B cell (primary cell): Measurements from ENCODE around the gene CS. TPM values are rescaled to one million over a fixed set of nuclear protein-coding genes. Genes with fewer than 3 reads are reported as not detected.
A peak's percentile ranks its signal among the peaks of the same experiment; 100 is the strongest.

Experiments
- ATAC-seq: fragments of 200-7000 bp; cut with Tn5 transposase; one replicate; pipeline ENCODE4 v1.10.0; 2021; ENCODE audit warnings: low read depth, mild to moderate bottlenecking, moderate number of reproducible peaks, moderate library complexity
- CTCF ChIA-PET: fragments of 350-600 bp; sonication (Branson Sonifier 250); formaldehyde crosslinking; loops from one replicate; lab custom pipeline; 2021; ENCODE audit warnings: antibody characterized with exemption, inconsistent platforms; lab: Charles Lee
- POLR2A ChIA-PET: fragments of 350-600 bp; sonication (Branson Sonifier 250); formaldehyde crosslinking; loops from one replicate; lab custom pipeline; 2021; ENCODE audit warnings: antibody characterized with exemption; lab: Charles Lee
- DNase-seq: peaks from one replicate; pipeline ENCODE4 v3.0.0; 2013
- H2AFZ ChIP-seq: 2 replicates; pipeline ENCODE4 v1.6.1; 2012; ENCODE audit warnings: mild to moderate bottlenecking, low read depth, low read length; ENCODE audit not compliant: insufficient read depth, poor library complexity, severe bottlenecking
- H3K27ac ChIP-seq, 2 donors: 1 replicate in 1 of 2; 2 replicates in 1 of 2; pipeline ENCODE4 v1.5.1; 2012 to 2013; ENCODE audit warnings: low read length in 2 of 2, mild to moderate bottlenecking in 2 of 2, moderate library complexity in 1 of 2
- H3K27me3 ChIP-seq, 4 experiments: fragments of 200-600 bp in 1 of 4; sonication (generic) in 1 of 4; replicated peaks in 1 of 4; 1 replicate in 2 of 4; 2 replicates in 2 of 4; pipeline versions ENCODE4 v1.6.1 to v1.7.0; 2013 to 2016; ENCODE audit warnings: low read length in 3 of 4, mild to moderate bottlenecking in 2 of 4, mixed read lengths in 1 of 4, moderate library complexity in 1 of 4; ENCODE audit not compliant: insufficient read depth in 4 of 4, control insufficient read depth in 3 of 4; ENCODE audit errors: control extremely low read depth in 1 of 4
- H3K36me3 ChIP-seq, 2 experiments: replicated peaks in 1 of 2; 1 replicate in 1 of 2; 2 replicates in 1 of 2; pipeline versions ENCODE4 v1.6.1 to v1.7.1; 2013; ENCODE audit warnings: low read length in 1 of 2; ENCODE audit not compliant: insufficient read depth in 2 of 2, control insufficient read depth in 1 of 2; ENCODE audit errors: control extremely low read depth in 1 of 2, extremely low read depth in 1 of 2
- H3K4me1 ChIP-seq, 2 donors: fragments of 200-600 bp in 1 of 2; sonication (generic) in 1 of 2; 1 replicate in 1 of 2; 2 replicates in 1 of 2; pipeline versions ENCODE4 v1.5.1 to v1.6.1; 2013 to 2017; ENCODE audit warnings: low read length in 2 of 2; ENCODE audit not compliant: control insufficient read depth in 2 of 2, insufficient read depth in 2 of 2
- H3K4me2 ChIP-seq: replicated peaks from 2 replicates; pipeline ENCODE3; 2012; ENCODE audit warnings: mild to moderate bottlenecking, low read depth, low read length; ENCODE audit not compliant: poor library complexity, severe bottlenecking
- H3K4me3 ChIP-seq, 5 experiments: fragments of 200-600 bp in 1 of 5; sonication (generic) in 1 of 5; 1 replicate in 3 of 5; 2 replicates in 2 of 5; pipeline versions ENCODE4 v1.5.1 to v1.7.0; 2011 to 2016; ENCODE audit warnings: low read length in 4 of 5, mild to moderate bottlenecking in 4 of 5, low read depth in 2 of 5, control low read depth in 1 of 5, moderate library complexity in 1 of 5; ENCODE audit not compliant: insufficient read depth in 1 of 5; ENCODE audit errors: control extremely low read depth in 1 of 5, extremely low read depth in 1 of 5
- H3K79me2 ChIP-seq: fragments of 200-600 bp; sonication (generic); one replicate; pipeline ENCODE4 v1.6.0; 2016; ENCODE audit warnings: low read length; ENCODE audit not compliant: control insufficient read depth, insufficient read depth
- H3K9ac ChIP-seq: fragments of 200-600 bp; sonication (generic); 2 replicates; pipeline ENCODE4 v1.6.1; 2017; ENCODE audit warnings: mild to moderate bottlenecking, low read length, moderate library complexity
- H3K9me3 ChIP-seq, 3 donors: one replicate each; pipeline versions ENCODE4 v1.6.1 to v1.7.1; 2013; ENCODE audit warnings: low read length in 2 of 3; ENCODE audit not compliant: control insufficient read depth in 2 of 3, insufficient read depth in 1 of 3; ENCODE audit errors: control extremely low read depth in 1 of 3
- H4K20me1 ChIP-seq: 2 replicates; pipeline ENCODE4 v1.6.0; 2012; ENCODE audit warnings: mild to moderate bottlenecking, low read length; ENCODE audit not compliant: insufficient read depth, control insufficient read depth, poor library complexity, severe bottlenecking
- H3K27ac Mint-ChIP-seq: one replicate; pipeline ENCODE4 v1.8.0; 2021; ENCODE audit warnings: mixed read lengths
- H3K27me3 Mint-ChIP-seq: one replicate; pipeline ENCODE4 v1.8.0; 2021; ENCODE audit warnings: mixed read lengths
- H3K4me1 Mint-ChIP-seq: one replicate; pipeline ENCODE4 v1.8.0; 2021; ENCODE audit warnings: mixed read lengths
- H3K4me3 Mint-ChIP-seq: one replicate; pipeline ENCODE4 v1.8.0; 2021; ENCODE audit warnings: mixed read lengths
- H3K9me3 Mint-ChIP-seq: one replicate; pipeline ENCODE4 v1.8.0; 2022; ENCODE audit warnings: mixed read lengths; ENCODE audit not compliant: insufficient read depth
- EZH2 ChIP-seq: IDR thresholded peaks from 2 replicates; pipeline ENCODE4 v1.6.1; 2012; ENCODE audit warnings: borderline replicate concordance, low read depth, mild to moderate bottlenecking, moderate library complexity, low read length; ENCODE audit not compliant: insufficient read depth, poor library complexity, severe bottlenecking
- whole genome bisulfite sequencing: methylation state at CpG from one replicate; pipeline ENCODE4 v1.1.5; 2013; ENCODE audit warnings: missing lambda C conversion rate; ENCODE audit not compliant: insufficient coverage; 5-methylcytosine and 5-hydroxymethylcytosine counted together
- intact Hi-C: fragments of 100-400 bp; cut with micrococcal nuclease; formaldehyde crosslinking; loops from one replicate; pipeline ENCODE4 v1.10.0; 2022
- polyA plus RNA-seq: library from polyadenylated mRNA; depleted of rRNA; stranded (reverse); fragments of >200 nt; gene quantifications from 2 replicates; pipeline ENCODE4 v1.2.3, GENCODE V29; 2012
- total RNA-seq, 2 donors: library from RNA; stranded (reverse); fragments of 120-200 nt in 1 of 2; gene quantifications; 1 replicate in 1 of 2; 2 replicates in 1 of 2; pipeline versions ENCODE4 v1.2.3 to v1.2.4, GENCODE V29; 2013 to 2022
- TF ChIP-seq, protein P1 (sequence below): fragments of 200-600 bp; IDR thresholded peaks from one replicate; pipeline ENCODE4 v1.8.0; 2022; ENCODE audit warnings: antibody characterized with exemption, mild to moderate bottlenecking

CS gene
- total and polyA plus RNA-seq, 2 donors (not counting 1 experiment from before 2014, with no cell fraction given), result 114 to 154 TPM

GRCh38 chr12:56297400-56297799, 2.7 kb downstream of the CS start:
- Mint-ChIP-seq H3K4me1 (peaks cover 63% of the 10 kb centered on the region), H3K27me3 (no peaks in the 10 kb centered on the region), H3K9me3 (no peaks in the 10 kb centered on the region), H3K27ac (peak overlapping the region; percentile 71), H3K4me3 (peak overlapping the region; percentile 49)
- ATAC-seq (no peak), DNase-seq (no peak)
- no peak overlapping the region for H3K4me3 ChIP-seq
- peak overlapping the region in 1 of 2 donors; percentile 55 for H3K27ac ChIP-seq
- no peaks in the 10 kb centered on the region for H3K9me3 ChIP-seq
- intact Hi-C loops, result no loop called here
- peak overlapping the region; percentile 31 for H3K4me2 ChIP-seq
- 93% methylated on average over 6 of the region's 8 CpGs for WGBS
- H3K9ac ChIP-seq, result no peak overlapping the region
- peaks cover 0 to 7% of the 10 kb centered on the region in 2 experiments for H3K36me3 ChIP-seq
- ChIA-PET CTCF (interaction anchor here (1.0 to 2.2 kb wide), 5 partner anchors 11 to 178 kb away, joined by 3 to 8 read pairs (median 5); partner anchors contain the start of genes PAN2 and SMARCC2), POLR2A (no interaction called here)
- TF ChIP-seq, protein P1, sequence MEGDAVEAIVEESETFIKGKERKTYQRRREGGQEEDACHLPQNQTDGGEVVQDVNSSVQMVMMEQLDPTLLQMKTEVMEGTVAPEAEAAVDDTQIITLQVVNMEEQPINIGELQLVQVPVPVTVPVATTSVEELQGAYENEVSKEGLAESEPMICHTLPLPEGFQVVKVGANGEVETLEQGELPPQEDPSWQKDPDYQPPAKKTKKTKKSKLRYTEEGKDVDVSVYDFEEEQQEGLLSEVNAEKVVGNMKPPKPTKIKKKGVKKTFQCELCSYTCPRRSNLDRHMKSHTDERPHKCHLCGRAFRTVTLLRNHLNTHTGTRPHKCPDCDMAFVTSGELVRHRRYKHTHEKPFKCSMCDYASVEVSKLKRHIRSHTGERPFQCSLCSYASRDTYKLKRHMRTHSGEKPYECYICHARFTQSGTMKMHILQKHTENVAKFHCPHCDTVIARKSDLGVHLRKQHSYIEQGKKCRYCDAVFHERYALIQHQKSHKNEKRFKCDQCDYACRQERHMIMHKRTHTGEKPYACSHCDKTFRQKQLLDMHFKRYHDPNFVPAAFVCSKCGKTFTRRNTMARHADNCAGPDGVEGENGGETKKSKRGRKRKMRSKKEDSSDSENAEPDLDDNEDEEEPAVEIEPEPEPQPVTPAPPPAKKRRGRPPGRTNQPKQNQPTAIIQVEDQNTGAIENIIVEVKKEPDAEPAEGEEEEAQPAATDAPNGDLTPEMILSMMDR, result no peak
- TF ChIP-seq EZH2, result no peak
- H3K4me1 ChIP-seq, result peaks cover 45 to 53% of the 10 kb centered on the region in 2 donors
- peaks cover 88% of the 10 kb centered on the region for H3K79me2 ChIP-seq
- no peak overlapping the region for H2AFZ ChIP-seq
- H4K20me1 ChIP-seq, result peaks cover 39% of the 10 kb centered on the region
- H3K27me3 ChIP-seq, result no peaks in the 10 kb centered on the region

DNA sequence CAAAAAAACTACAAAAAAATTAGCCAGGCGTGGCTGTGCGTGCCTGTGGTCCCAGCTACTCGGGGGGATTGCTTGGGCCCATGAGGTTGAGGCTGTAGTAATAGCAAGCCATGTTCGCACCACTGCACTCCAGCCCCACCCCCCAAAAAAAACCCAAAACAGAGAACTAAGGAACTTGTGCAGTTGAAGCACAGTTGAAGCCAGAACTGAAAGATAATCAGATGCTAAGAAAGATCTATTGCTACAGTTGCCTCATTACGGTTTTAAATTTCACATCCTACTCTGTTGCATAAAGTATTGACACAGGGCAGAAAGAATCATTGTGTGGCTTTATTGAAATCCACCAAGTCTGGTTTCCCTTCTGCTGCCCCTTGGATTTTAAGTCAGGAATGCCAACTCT, 3.8 kb downstream of the CS start:
- H4K20me1 ChIP-seq, result peaks cover 50% of the 10 kb centered on the region
- peaks cover 90% of the 10 kb centered on the region for H3K79me2 ChIP-seq
- ATAC-seq, result no peak
- H3K27ac ChIP-seq, result peak overlapping the region; percentile 8 to 55
- peak; percentile 31 for DNase-seq
- H3K9me3 ChIP-seq, result no peaks in the 10 kb centered on the region
- H3K27me3 Mint-ChIP-seq, result no peaks in the 10 kb centered on the region
- no peak for TF ChIP-seq EZH2
- TF ChIP-seq, protein P1, result no peak
- no peaks in the 10 kb centered on the region for H3K27me3 ChIP-seq
- peak overlapping the region; percentile 3 for H3K4me3 Mint-ChIP-seq
- intact Hi-C loops, result no loop called here
- peak overlapping the region; percentile 44 for H3K27ac Mint-ChIP-seq
- H3K4me1 ChIP-seq, result peaks cover 40 to 47% of the 10 kb centered on the region in 2 donors
- no peak overlapping the region for H3K4me3 ChIP-seq
- peaks cover 0 to 14% of the 10 kb centered on the region in 2 experiments for H3K36me3 ChIP-seq
- ChIA-PET CTCF (interaction anchor here (1.8 kb wide), 1 partner anchor 177 kb away, joined by 6 read pairs; no protein-coding TSS in a partner anchor), POLR2A (interaction anchor here (0.7 kb wide), 1 partner anchor 566 kb away, joined by 11 read pairs; no protein-coding TSS in a partner anchor)
- H3K9ac ChIP-seq, result peak overlapping the region; percentile 14
- peak overlapping the region; percentile 31 for H3K4me2 ChIP-seq
- WGBS, result 11% methylated on average over 3 of the region's 5 CpGs
- peaks cover 54% of the 10 kb centered on the region for H3K4me1 Mint-ChIP-seq
- no peak overlapping the region for H2AFZ ChIP-seq
- H3K9me3 Mint-ChIP-seq, result no peaks in the 10 kb centered on the region
